AG08396 (cell line): ENCODE data around the gene SGCG.
"Not testable (repeated sequence)": the region's sequence is repeated elsewhere in the genome, so short reads cannot be mapped to it uniquely, and the experiment has no call there.

Experiments used
- DNase-seq: peaks from one replicate; pipeline ENCODE4 v3.0.0; 2012; ENCODE audit warnings: low spot score, mixed read lengths

The SGCG gene

GRCh38 chr13:23180711-23181110 is at the start of gene SGCG:
Gene SGCG (plus strand): TSS chr13:23180979. CDS start chr13:23203695, 22,716 bp downstream.
- DNase-seq = no peak

DNA sequence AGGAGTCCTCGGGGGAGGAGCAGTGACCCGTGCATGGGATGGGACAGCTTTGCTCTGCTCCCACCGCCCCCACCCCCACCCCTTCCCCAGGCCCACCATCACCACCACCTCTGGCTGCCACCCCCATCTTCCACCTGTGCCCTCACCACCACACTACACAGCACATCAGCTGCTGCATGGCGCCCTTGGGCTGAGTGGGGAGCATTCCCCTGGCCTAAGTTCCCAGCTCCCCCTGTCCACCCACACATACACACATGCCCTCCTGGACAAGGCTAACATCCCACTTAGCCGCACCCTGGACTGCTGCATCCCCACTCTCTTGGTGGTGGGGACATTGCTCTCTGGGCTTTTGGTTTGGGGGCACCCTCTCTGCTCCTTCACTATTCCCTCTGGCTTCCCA is 46.2 kb upstream of the SGCG start:
- DNase-seq = no peak

DNA sequence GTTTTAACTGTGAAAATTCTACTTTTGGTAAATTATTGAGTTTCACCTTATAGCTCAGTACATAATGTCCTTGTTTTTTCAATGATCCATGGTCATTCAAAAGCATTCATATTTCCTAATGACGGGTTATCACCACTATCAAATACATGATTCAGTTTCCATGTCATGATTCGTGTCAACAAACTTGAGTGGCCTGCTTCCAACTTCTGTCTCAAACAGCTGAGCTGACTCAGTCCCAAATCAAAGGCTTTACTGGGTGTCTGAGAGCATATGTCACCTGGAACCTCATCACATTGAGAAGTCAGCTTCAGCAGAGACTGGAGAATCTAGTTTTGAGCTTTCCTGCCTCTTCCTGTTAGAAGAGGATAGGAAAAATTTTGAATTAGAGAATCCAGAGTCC is 40.3 kb upstream of the SGCG start:
- DNase-seq = peak; percentile 36

DNA sequence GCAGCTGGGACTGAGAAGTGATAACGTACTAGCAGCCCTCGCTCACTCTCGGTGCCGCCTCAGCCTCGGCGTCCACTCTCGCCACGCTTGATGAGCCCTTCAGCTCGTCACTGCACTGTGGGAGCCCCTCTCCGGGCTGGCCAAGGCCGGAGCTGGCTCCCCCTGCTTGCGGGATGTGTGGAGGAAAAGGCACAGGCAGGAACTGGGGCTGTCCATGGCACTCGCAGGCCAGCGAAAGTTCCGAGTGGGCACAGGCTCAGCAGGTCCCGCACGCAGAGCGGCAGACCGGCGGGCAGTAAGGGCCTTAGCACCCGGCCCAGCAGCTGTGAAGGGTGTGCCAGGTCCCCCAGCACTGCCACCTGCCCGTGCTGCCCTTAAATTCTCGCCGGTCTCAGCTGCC is 38.8 kb upstream of the SGCG start:
- no peak for DNase-seq

- not testable (repeated sequence) for DNase-seq
These were observed 38.2 kb upstream of the SGCG start for GRCh38 chr13:23142607-23143006.

DNA sequence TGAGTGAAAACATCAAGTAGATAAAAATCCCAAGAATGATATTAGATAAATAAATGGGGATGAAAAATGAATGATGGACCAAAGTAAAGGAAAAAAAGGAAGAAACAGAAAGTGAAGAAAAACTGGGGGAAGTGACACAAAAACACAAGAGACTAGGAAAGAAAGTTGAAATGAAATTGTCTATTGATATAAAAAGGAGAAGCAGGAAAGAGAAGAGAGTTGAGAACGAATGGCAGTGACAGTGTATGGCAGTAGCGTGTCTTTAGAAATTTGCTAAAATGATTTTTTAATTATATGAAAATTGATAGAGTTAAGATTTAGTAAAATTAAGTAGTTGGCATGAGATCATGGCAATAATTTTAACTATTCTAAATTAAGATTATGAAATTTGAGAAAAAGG is 36.3 kb upstream of the SGCG start:
- no peak for DNase-seq

GRCh38 chr13:23146006-23146405 is 34.8 kb upstream of the SGCG start:
- no peak for DNase-seq

DNA sequence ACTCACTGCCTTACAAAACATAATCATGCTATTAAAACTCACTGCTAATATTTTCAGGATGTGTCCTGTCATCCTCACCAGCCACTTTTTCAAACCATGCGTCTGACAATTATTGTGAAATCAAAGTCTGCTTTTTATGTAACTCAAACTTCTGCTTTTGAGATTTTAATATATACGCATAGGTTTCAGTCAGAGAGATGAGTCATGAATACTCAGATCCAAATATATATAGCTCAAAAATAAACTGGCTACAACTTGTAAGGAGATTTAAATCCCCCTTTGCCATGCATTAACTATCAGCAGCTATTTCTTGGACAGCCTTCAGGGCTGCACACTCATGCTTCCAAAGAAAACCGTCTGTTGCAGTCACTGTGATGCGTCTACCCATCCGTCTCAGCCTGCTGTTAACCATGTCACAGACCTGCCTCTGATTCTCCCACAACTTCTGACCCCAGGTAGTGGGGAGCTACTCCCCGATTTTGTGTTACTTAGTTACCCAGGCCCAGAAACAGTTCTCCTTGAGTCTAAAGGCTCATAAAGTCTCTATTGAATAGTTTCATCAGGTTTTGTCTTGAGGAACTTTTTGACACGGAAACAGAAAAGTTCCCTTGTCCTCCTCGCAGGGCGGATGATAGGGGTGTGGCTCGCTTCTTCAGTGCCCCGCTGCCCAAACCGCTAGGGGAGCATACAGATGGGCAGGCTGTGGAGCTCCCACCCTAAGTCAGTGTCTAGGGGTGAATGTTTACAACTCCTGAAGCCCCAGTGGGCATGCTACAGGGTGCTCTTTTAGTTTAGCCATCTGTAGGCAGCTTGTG is 33.8 kb upstream of the SGCG start:
- no peak for DNase-seq

DNA sequence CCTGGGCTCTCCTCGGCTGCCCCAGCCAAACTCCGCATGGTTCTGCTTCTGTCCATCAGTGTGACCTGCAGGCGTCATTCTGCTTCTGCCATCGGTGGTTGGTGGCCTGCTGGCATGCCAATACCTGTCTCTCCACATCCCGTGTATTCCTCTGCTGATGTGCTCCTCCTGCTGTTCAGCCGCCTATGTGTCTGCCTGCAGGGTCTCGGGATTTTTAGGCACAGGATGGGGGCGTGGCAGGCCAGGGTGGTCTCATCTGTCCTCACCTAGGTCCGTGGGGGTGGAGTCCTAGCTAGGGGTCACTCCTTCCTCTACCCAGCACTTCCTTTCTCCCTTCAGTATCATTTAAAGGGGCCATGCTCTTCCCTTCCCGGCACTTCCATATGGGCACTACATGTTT is 33.0 kb upstream of the SGCG start:
- no peak for DNase-seq

DNA sequence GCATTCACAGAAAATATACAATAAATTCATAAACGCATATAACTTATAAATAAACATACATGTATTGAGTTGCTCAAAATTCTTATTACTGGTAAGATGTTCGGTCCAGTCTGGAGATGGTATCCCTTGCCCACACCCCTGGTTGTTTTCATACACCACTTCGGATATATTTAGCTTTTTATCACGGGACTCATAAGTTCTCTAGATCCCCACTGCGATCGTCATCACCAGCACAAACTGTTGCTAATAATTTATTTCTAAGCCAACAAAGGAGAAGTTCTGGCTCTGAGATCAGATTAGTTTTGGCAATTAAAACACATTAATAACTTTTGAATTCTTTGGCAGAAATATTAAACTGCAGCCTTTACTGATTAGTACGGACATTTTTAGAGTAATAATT is 23.0 kb upstream of the SGCG start:
- no peak for DNase-seq

DNA sequence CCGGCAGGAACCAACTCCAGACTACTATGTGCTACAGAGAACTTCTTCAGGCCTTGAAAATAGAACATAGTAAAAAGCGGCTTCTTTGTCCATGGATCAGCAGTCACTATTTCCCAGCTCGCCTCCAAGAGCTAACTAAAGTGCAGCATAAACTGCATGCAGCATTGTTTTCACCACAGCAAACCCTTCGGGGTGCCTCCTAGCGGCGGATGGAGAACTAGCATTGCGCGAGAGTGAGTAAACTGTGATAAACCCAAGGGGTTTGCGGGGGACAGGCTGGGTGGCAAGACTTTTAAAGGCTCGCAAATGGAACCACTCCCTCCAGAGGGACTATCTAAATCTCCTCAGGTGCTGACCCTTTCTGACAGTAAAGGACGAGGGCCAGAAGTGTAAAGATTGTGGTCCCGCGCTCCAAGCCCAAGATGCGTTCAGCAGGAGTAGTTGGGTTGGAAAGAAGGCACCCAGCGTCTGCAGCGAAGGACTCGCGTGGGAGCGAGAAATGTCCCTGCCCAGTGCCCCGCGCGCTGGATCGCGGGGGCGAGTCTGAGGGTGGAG is 21.5 kb upstream of the SGCG start:
- DNase-seq = peak; percentile 57

DNA sequence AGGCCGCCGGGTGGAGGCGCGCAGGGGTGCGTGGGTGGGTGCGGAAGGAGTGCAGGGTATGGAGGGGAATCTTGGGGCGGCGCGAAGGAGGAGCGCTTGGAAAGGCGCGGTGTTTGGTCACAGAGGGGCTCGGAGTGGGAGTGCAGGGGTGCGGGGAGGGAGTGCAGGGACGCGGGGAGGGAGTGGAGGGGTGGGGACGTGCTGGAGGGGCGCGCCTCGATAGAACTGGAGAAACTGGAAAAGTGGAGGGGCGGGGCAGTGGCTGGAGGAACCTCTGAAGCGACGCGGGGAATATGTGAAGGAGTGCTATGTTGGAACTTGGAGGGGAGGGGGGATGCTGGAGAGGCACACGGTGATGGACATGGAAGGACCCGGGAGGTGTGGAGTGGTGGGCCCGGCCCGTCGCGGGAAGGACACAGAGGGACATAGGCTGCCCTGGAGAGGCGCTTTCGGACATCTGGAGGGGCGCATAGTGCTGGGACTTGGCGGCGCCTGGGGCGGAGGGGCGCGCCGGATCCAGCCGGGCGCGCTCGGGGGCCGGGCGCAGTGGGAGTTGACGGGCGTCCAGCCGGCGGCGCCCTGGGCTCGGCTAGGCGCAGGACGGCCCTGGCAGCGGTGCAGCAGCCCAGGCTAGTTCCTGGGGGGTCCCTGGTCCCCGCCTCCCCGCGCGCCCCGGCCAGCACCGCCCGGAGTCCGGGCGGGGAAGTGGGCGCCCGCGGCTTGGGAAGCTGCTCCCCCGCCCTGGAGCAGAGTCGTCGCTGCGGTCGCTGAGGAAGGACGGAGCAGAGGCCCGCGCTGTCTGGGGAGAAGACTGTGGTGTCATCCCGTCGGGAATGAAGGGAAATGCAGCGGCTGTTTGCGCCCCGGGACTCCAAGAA is 20.8 kb upstream of the SGCG start:
- DNase-seq = peak; percentile 31

DNA sequence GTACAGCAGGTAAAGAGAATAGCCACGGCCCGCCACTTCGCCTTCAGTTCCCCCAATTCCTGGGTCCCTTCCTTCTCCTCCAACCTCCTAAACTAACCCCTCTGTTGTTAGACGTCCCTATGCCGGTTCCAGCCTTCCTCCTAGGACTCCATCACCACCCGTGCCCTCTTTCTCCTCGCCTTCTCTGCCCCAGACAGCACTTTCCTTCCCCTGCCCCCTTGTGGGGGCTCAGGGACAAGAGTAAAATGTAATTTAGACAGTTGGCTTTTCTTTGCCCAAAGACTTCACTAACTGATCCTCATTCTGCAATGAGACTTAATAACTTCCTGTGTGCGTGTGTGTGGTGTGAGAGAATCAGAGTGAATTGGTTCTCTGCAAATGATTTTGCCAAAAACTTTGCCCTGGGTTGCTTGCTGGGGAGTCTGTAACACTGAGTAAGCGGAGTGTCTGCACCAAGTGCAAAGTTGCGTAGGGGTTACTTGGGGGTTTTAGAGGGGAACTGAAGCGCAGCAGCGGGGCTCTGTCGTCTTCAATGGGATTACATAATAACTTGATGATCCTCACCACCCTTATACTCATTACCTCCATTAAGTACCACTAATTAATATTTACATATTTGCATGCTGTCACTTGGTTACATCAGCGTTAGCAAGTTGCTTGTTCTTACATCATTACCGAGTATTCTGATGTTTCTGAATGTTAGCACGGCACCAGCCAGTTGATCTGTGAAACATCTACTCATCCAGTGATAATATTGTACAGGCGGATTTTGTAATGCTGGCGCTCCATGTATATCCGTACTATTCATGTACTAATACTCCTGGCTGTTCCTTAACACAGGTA is 19.9 kb upstream of the SGCG start:
- DNase-seq = no peak

GRCh38 chr13:23161481-23161825 is 19.3 kb upstream of the SGCG start:
- no peak for DNase-seq

DNA sequence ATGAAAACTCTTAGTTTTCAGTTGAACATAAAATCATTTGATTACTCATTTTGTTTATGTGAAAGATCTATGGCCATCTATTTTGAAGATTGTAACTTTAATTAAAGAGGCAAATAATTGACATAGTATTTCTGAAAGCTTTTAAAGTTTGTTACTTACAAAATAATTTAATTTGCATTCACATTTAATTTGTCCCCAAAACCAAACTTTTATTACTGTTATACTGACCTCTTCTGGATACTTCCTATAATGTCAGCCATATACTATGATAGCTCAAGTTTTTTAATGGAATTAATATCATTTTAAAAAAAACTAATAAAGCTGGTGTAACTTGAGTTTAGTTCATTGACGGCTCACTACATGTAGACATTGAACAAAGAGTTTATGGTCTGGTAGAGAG is 4.9 kb upstream of the SGCG start:
- DNase-seq = no peak

DNA sequence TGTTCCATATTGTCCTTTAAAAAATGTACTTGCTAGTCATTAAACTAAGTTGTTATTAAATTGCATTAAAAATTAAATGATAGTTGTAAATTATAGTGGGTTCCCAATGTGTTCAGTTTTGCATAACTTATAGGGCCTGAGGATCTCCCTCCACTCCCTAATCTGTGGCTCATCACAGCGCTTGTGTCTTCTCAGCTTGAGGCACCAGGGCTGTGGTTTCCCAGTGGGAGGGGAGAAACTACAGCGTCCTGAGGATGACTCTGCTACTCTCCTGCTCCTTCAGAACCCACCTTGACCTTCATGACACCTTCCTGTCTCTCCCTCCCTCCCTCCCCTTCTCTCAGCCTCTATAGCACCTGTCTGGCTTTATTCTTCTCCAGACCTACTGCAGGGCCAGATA is 1.4 kb downstream of the SGCG start:
- no peak for DNase-seq

GRCh38 chr13:23183292-23183691 is 2.5 kb downstream of the SGCG start:
- no peak for DNase-seq

- DNase-seq = no peak
These were observed 4.8 kb downstream of the SGCG start for GRCh38 chr13:23185542-23185941.

GRCh38 chr13:23201870-23202269 is 21.1 kb downstream of the SGCG start:
- no peak for DNase-seq

GRCh38 chr13:23202383-23202782 is 21.6 kb downstream of the SGCG start:
- DNase-seq = no peak

DNA sequence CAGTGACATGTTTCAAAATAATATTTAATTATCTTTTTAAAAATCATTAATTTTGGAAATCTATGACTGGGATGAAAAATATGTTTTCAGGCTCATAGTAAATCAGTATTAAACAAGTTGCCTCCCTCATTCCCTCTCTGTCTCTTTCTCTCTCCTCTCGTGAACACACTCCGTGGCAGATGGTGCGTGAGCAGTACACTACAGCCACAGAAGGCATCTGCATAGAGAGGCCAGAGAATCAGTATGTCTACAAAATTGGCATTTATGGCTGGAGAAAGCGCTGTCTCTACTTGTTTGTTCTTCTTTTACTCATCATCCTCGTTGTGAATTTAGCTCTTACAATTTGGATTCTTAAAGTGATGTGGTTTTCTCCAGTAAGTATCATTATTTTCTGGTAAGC is 22.7 kb downstream of the SGCG start:
- no peak for DNase-seq

DNA sequence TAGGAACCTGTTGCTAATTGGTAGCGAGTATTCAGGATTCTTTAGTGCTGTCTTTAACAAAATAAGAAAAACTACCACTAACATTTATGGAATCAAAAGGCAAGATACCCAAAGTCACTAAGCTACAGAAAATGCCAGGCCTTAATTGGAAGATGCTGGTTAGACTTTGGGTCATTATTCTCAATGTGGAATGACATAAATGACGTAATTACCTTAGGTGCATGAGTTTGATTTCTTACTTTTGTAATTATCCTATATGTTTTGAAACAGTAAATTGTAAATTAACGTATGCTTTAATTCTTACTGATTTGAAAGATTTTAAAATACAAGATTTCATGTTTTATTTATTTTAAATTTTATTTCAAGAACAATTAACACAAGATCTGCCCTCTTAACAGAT is 25.0 kb downstream of the SGCG start:
- no peak for DNase-seq
